Measurements from ENCODE around the gene CAMK1G.

DNA sequence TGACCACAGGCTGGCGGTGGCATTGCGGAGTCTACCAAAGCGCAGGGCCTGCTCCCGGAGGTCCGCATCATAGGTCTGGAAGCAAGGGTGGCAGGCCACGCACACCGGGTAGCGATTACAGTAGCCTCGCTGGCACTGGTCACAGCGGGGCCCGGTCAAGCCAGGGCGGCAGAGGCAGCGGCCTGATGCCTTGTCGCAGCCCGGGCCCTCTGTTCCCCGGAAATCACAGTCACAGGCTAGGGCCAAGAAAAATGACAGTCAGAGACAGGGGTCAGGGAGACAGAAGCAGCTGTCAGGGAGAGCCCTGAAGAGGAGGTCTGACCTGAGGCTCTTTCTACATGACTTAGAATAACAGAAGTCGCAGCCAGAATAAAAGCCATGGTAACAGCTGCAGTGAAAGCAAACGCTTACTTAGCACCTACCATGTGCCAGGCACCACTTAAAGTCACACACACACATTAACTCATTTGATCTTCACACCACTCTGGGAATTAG lies 42.3 kb downstream of the CAMK1G start:
- TF ChIP-seq, protein P1, sequence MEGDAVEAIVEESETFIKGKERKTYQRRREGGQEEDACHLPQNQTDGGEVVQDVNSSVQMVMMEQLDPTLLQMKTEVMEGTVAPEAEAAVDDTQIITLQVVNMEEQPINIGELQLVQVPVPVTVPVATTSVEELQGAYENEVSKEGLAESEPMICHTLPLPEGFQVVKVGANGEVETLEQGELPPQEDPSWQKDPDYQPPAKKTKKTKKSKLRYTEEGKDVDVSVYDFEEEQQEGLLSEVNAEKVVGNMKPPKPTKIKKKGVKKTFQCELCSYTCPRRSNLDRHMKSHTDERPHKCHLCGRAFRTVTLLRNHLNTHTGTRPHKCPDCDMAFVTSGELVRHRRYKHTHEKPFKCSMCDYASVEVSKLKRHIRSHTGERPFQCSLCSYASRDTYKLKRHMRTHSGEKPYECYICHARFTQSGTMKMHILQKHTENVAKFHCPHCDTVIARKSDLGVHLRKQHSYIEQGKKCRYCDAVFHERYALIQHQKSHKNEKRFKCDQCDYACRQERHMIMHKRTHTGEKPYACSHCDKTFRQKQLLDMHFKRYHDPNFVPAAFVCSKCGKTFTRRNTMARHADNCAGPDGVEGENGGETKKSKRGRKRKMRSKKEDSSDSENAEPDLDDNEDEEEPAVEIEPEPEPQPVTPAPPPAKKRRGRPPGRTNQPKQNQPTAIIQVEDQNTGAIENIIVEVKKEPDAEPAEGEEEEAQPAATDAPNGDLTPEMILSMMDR (IDR thresholded peaks at IDR 0.05; ENCODE audit: extremely low read depth in 1 of 2, insufficient read depth in 1 of 2, low read depth in 1 of 2, low read length in 2 of 2): no peak
- no peak for TF ChIP-seq POLR2A (IDR thresholded peaks at IDR 0.05; ENCODE audit: low read depth, low read length)
- no peak for TF ChIP-seq EZH2 (IDR thresholded peaks at IDR 0.05; ENCODE audit: borderline replicate concordance, low read depth, low read length, severe bottlenecking)
- TF ChIP-seq, protein P2, sequence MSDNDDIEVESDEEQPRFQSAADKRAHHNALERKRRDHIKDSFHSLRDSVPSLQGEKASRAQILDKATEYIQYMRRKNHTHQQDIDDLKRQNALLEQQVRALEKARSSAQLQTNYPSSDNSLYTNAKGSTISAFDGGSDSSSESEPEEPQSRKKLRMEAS (IDR thresholded peaks at IDR 0.05; ENCODE audit: insufficient read depth, insufficient read length): no peak
- TF ChIP-seq POLR2AphosphoS5 (IDR thresholded peaks at IDR 0.05; ENCODE audit: insufficient read depth, low read depth, low read length): no peak
- no peak for TF ChIP-seq FOS (IDR thresholded peaks at IDR 0.05; ENCODE audit: borderline replicate concordance, insufficient read depth, low read length)
- no peak for TF ChIP-seq MYC (IDR thresholded peaks at IDR 0.05; ENCODE audit: low read depth, low read length)

Measured in endothelial cell of umbilical vein (primary cell).